HG03558 (cell line): ENCODE measurements around the gene CACNA2D1.
"Not testable (repeated sequence)": the region's sequence is repeated elsewhere in the genome, so short reads cannot be mapped to it uniquely, and the experiment has no call there.

Experiments used
- ATAC-seq: cut with Tn5 transposase; IDR thresholded peaks from one replicate; pipeline ENCODE4 v1.9.1; 2021; ENCODE audit warnings: moderate number of reproducible peaks; ENCODE audit not compliant: unreplicated experiment; ENCODE audit errors: extremely low read depth

CACNA2D1 gene

GRCh38 chr7:82142263-82142864 lies 301.2 kb downstream of the CACNA2D1 start:
- no peak for ATAC-seq

- no peak for ATAC-seq
Observed at GRCh38 chr7:82141427-82141826, 302.1 kb downstream of the CACNA2D1 start.

GRCh38 chr7:82140608-82141007 lies 303.0 kb downstream of the CACNA2D1 start:
- not testable (repeated sequence) for ATAC-seq

GRCh38 chr7:82131215-82131614 lies 312.4 kb downstream of the CACNA2D1 start:
- no peak for ATAC-seq

- ATAC-seq: no peak
Observed at GRCh38 chr7:82129091-82129490, 314.5 kb downstream of the CACNA2D1 start.

- no peak for ATAC-seq
Observed at GRCh38 chr7:82128546-82128945, 315.0 kb downstream of the CACNA2D1 start.

- ATAC-seq: no peak
Observed at GRCh38 chr7:82126576-82126975, 317.0 kb downstream of the CACNA2D1 start.

- ATAC-seq: no peak
Observed at GRCh38 chr7:82124445-82124844, 319.1 kb downstream of the CACNA2D1 start.

- no peak for ATAC-seq
Observed at GRCh38 chr7:82122275-82122674, 321.3 kb downstream of the CACNA2D1 start.

GRCh38 chr7:82114237-82114636 lies 329.3 kb downstream of the CACNA2D1 start:
- ATAC-seq: no peak

GRCh38 chr7:82110146-82110840 lies 333.3 kb downstream of the CACNA2D1 start:
- ATAC-seq: no peak

GRCh38 chr7:82109288-82109687 lies 334.3 kb downstream of the CACNA2D1 start:
- ATAC-seq: no peak

GRCh38 chr7:82106201-82106600 lies 337.4 kb downstream of the CACNA2D1 start:
- no peak for ATAC-seq

- ATAC-seq: no peak
Observed at GRCh38 chr7:82105463-82105862, 338.1 kb downstream of the CACNA2D1 start.

- no peak for ATAC-seq
Observed at GRCh38 chr7:82098414-82098813, 345.2 kb downstream of the CACNA2D1 start.

GRCh38 chr7:82091126-82091684 lies 352.4 kb downstream of the CACNA2D1 start:
- no peak for ATAC-seq

- no peak for ATAC-seq
Observed at GRCh38 chr7:82087099-82087498, 356.5 kb downstream of the CACNA2D1 start.

GRCh38 chr7:82085116-82085515 lies 358.5 kb downstream of the CACNA2D1 start:
- ATAC-seq: no peak

- ATAC-seq: no peak
Observed at GRCh38 chr7:82081644-82082224, 361.8 kb downstream of the CACNA2D1 start.

- no peak for ATAC-seq
Observed at GRCh38 chr7:82080254-82080927, 363.2 kb downstream of the CACNA2D1 start.

- ATAC-seq: no peak
Observed at GRCh38 chr7:82079527-82079926, 364.1 kb downstream of the CACNA2D1 start.
